Stimulated activated CD4-positive, alpha-beta T cell treated with anti-CD3 and anti-CD28 coated beads, TNF-alpha, amount 100 ng/mL, for 4 hours (primary cell): ENCODE measurements around the gene BRME1.
A peak's percentile ranks its signal among the peaks of the same experiment; 100 is the strongest.

Experiments
- DNase-seq, 3 experiments: peaks; one replicate each; pipeline ENCODE4 v3.0.0-alpha.2; 2020; ENCODE audit warnings: low read depth in 3 of 3

Gene BRME1

DNA sequence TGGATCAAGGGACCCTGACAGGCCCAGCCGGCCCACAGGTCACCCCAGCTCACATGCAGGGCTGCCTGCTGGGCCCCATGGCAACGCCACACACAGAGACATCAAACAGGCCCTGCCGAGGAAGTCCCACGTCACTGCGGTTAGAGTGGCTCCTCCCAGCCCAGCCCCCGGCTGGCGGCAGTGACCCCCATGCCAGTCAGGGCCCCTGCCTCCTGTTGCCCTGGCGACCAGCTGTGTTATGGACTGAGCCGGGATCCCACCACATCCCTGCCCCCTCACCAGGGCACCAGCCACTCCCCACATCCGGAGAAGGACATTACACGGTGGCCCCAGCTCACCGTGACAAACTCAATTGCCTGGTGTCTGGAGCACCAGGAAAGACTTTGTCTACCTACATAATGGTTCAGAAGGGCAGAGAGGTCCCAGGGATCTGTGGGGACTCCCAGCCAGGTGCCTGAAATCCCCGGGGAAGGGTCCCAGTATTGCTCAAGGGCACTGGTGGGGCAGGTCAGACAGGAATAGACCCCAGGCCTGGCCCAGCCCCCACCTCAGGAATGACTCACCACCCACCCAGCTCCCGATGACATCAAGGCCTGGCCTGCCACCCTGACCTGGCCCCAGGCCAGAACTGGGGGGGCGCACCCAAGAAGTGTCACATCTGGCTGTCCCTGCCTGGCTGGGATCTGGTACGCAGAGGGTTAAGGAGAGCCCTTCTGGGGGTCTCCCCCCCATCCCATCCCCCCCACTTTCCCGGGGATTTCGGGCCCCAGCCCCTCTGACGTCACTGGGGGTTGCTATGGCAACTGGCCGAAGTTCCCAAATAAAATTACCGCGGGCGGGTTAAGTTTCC lies 59.1 kb downstream of the BRME1 start:
- peak; percentile 73 to 81 (median 81) for DNase-seq

DNA sequence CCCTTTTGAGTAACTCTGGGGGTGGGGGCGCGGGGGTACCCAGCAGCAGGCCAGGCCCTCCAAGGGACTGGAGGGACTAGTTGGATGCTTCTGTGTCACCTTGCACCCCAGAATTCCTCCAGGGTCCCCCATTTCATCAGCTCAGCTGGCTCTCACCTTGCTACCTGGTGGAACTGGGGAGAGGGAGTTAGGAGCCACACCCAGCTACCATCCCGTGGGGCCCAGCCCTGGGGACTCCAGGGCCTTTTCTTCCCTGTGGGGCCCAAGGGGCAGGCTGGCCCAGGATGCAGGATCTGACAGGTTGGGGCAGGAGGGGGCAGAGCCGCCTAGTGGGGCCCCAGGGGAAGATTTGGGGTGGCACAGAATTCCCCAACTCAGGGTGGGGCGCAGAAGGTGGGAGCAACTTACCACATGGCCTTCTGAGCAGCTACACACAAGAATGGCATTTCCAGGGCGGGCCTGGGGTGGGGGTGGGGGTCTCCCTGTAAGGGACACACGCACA lies 61.7 kb downstream of the BRME1 start:
- DNase-seq = no peak

DNA sequence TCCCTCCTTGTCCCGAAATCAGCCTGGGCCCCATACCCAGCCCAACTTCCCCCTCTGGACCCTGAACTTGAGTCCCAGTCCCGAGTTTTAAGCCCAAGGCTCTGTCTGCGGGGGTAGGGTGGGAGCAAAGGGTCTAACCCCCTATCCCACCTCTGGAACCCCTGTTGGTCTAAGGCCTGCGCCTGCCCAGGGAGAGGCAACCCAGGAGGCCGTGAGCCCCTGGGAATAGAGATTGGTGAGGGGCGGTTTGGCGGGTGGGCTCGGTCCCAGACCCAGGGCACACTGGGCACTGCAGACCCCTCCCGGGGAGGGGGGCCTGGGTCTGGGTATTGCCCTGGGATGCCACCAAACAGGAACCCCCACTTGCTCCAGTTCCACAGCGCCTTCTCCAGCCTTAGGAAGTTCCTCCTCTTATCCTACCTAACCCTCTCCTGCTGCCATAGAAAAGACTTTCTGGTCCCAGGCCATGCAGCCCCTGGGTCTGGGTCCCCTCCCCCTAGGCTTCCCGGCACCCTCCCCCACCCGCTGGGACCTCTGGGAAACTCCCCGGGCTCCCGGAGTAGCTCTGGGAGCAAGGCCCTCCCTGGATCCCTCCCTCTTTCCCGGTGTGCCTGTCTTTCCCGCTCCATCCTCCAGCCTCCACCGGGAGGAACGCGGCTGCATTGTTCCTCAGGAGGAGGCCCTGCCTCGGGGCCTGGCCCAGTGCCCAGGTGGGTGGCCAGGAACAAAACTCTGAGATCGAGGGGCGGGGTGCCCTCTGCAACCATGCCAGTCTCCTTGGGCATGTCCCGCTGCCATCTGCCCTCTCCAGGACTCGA lies 62.6 kb downstream of the BRME1 start:
- DNase-seq = no peak

DNA sequence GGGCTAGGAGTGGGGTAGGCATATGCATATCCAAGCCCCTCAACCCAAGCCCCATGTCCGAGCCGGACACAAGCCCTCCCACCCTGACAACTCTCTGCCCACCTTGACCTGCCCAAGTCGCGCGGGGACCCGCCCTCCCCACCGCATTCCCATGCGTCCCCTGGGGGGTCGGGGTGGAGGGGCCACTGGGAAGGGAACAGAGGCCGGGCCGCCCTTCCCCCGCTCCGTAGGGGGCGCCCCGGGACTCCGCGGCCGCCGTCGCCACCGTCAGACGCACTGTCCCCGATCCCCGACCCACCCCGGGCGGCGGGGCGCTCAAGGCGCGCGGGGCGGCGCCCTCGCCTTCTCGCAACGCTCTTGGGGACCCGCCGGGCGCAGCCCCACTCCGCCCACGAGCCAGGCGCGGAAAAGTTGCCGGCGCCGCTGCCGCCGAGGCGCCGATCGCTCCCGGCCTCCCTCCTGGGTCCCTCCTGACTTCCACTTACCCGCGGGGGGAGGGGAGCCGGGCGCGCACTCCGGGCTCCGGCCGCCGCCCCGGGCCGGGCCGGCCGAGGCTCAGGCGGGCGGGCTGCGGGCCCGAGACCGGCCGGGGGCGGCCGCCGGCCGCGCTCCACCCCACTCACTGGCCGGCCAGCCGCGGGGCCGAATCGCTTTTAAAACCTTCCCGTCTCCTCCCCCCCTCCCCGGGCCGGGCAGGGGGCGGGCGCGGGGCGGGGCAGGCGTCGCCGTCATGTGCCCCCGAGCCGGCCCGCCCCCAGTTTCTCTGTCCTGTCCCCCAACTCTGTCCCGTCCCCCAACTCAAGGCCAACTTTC lies 63.4 kb downstream of the BRME1 start:
- DNase-seq = peak in 2 of 3 experiments; percentile 45 to 48

GRCh38 chr19:13841962-13842290 lies 64.0 kb downstream of the BRME1 start:
- DNase-seq = no peak

DNA sequence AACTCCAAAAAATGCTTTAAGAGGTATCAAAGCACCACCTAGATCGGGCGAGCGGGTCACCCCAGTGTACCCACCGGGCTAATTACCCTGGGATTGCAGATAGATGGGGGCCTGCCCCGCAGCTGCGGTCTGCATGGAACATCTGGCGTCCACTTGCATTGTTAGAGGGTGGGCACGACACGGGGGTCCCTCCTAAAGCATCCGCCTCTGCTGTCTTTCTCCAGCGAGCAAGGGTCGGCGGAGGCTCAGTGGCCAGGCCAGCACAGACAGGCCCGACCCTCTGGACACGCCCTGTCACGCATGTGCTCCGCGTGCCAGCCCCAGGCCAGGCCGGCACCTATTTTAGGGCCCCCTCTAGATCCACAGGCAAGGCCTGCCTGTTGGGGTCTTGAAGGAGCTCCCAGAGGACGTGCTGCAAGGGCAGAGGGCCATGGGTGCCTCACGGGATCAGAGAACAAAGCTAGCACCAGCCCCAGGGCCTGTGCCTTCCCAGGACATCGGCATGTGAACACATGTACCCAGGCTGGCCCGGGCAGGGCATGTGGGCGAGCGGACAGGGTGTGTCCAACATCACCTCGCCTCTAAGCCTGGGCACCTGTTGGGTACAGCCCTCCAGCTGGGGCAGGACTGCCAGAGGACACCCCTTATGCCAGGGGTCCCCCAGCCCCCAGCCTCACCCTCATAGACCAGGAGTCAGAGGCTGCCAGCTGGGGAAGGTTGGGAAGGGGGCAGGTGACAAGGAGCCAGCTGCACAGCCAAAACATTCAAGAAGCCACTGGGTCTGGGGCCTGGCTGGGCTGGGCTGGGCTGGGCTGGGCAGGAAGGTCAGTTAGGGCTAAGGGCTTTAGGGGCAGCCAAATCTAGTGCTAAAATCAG lies 64.6 kb downstream of the BRME1 start:
- no peak for DNase-seq

DNA sequence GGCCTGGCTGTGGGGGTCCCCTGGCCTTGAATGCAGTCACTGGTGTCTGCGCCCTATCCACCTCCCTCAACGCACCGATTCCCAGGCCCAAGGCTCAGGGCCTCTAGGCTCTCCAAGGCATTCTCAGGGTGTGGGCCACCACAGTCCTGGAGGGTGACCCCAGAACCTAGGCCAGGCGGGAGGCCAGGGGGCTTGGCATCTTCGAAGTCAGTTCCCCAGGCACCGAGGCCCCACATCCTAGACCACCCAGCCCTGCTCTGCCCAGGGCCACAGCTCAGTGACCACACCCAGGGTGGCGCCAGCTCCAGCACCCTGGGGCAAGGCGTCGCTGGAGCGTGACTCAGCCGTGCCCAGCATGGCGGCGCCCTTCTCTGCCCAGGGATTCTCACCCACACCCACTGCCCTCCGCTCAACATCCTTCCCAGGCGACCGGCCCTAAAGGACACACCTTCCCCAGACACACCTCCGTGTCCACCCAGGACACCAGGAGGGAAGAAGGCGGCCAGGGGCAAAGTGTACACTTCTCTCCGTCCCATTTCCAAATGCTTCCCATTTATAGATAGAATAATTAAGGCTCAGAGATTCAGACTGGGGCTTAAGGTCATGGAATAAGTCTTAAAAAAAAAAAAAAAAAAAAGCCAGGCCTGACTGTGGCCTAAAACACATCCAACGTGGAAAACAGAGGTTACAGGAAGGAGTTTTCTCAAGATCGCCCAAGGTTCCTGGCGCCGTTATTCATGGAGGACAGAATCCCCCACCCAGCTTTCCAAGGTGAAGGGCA lies 65.4 kb downstream of the BRME1 start:
- no peak for DNase-seq

DNA sequence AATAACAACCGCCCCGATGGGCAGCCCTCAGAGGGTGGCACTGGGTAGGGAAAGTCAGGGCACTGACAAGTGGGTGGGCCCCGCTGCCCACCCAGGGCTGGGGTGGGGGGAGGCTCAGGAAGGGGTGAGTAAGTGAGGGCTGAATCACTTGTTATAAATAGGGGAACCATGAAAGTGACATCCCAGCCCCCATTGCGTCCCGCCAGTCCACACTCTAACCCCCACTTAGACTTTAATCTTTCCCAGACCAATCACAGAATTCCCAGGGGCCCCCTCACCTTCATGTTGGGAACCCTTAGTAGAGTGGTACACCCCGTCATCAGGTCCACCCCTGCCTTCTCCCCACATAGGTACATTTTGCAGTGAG lies 66.0 kb downstream of the BRME1 start:
- peak in 1 of 3 experiments; percentile 53 for DNase-seq

GRCh38 chr19:13839130-13839937 lies 66.6 kb downstream of the BRME1 start:
- DNase-seq = peak; percentile 73 to 86 (median 84)

DNA sequence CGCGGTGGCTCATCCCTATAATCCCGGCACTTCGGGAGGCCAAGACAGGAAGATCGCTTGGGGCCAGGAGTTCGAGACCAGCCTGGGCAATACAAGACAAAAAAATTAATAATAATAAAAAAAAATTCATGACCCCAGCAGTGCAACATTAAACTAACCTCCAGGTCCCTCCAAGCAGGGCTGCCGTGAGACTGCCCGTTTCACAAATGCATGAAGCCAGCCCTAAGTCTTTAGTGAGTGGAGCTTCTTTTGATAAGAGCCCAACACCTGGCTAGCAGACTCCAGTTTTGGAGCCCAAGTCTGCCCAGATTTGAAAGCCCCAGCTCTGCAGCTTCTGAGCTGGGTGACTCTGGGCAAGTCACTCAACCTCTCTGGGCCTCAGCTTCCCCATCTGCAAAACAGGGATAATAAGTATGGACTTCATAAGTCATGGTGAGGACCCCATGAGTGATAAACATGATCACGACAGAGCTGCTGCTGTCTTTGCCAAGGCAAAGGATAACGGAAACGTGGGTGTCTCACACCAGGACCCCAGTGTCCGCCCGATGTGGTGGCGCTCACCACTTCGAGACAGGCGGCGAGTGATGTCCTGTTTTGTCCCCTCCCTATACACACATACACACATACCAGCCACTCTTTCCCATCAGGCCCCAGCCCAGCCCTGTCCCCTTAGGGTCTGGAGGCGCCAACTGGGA lies 67.3 kb downstream of the BRME1 start:
- no peak for DNase-seq

GRCh38 chr19:13835791-13836723 lies 69.9 kb downstream of the BRME1 start:
- no peak for DNase-seq

DNA sequence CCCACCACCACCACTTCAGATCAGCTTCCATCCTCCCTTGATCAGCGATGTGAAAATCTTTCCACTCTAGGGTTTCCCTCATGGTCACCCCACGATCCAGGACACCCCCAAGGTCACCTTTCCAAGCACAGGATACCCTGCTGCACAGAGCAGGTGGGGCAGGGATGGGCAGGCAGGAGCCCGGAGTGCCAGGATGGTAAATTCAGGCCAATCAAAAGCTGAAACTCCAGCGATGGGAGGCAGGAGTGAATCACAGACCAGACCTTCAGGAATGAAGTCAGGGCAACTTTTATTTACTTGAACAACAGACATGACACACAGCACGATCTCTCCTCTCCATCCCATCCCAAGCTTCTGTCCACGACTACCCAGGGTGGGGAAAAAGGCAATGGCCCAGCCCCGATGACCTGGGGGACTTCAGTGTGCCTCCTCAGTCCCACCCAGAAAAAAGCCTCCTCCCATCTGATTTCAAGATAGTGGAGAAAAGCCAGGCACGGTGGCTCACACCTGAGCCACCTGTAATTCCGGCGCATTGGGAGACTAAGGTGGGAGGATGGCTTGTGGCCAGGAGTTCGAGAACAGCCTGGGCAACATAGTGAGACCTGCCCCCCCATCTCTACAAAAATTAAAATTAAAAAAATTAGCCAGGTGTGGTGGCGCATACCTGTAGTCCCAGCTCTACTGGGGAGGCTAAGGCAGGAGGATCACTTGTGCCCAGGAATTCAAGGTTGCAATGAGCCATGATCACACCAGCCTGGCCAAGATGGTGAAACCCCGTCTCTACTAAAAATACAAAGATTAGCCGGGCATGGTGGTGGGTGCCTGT lies 71.5 kb downstream of the BRME1 start:
- DNase-seq = no peak

DNA sequence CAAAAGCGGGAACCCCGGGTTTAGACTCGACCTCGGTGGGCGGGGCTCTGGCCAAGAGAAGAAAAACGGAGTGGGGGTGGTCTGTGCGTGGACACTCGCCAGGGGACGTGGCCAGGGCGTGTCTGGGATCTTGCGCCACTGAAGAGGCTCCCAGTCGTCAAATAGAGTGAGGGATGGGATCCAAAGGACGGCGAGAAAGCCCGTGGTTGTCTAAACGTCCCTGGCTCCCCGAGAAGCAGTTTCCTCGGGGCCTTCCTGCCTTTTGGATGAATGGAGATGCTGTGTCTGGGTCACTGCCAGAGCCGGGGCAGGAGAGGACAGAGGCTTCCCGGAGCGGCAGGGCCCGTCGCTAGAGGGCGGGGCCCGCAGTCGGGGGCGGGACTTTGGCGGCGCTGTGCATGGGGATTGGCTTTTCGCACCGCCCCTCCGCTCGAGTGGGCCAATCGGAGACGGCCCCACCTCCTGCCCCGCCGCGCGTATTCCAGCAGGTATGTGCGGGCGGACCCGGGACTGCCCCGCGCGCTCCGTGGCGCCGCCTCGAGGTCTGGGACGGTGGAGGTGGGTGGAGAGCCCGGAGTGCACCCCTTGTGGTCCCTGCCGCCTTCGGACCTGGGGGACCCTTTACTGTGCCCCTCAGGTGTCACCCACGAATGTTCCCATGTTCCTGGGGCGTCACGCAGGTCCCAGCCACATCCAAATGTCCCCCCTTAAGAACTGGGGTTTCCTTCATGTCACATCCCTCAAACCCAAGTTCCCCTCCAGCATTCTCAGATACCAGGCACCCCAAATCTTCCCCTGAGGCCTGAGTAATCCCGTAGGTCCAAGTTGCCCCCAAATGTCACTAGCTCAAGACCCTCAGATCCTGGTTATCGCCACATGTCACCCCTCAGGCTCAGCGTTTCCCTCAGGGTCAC lies 72.3 kb downstream of the BRME1 start:
- DNase-seq = peak; percentile 88 to 92 (median 90)
